ENCODE results near the gene CFAP97D2.

Gene CFAP97D2

DNA sequence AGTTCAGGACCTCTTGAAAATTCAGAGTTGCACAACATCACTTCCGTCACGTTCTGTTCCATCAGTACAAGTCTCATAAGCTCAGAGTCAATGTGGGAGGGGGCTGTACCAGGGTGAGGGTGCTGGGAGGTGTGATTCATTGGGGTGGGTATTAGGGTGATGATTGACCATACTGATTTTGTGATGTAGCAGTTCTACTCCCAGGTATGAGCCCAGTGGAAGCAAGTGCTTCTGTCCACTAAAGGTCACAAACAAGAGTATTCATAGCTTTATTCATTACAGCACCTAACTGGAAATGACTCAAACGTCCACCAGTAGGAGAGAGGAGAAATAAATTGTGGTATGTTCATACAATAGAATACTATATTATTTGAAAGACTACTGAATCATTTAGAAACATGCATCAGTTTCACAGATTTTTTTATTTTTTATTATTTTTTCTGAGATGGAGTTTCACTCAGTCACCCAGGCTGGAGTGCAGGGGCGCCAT lies 90.3 kb downstream of the CFAP97D2 start:
- Histone ChIP-seq H3K4me2 (ENCODE audit: low read length) (no peak overlapping the region), H3K36me3 (ENCODE audit: control insufficient read depth, low read length) (peaks cover 74% of the 10 kb centered on the region), H3K79me2 (ENCODE audit: control insufficient read depth, low read length) (no peaks in the 10 kb centered on the region), H3K27me3 (ENCODE audit: control insufficient read depth, low read length) (no peaks in the 10 kb centered on the region), H3F3A (ENCODE audit: control insufficient read depth, insufficient read depth) (no peaks in the 10 kb centered on the region), H4K20me1 (ENCODE audit: control insufficient read depth, insufficient read depth, low read depth, low read length) (no peaks in the 10 kb centered on the region), H3K4me3 (ENCODE audit: low read length) (no peak overlapping the region), H3K27ac (ENCODE audit: low read depth, low read length) (no peak overlapping the region), H3K4me1 (ENCODE audit: control insufficient read depth, low read length) (no peaks in the 10 kb centered on the region), H3K9me3 (ENCODE audit: control insufficient read depth, insufficient read depth, low read length) (no peaks in the 10 kb centered on the region), H3K9me2 (replicated peaks; ENCODE audit: control insufficient read depth, low read length) (no peaks in the 10 kb centered on the region)
- TF ChIP-seq EZH2phosphoT487 (IDR thresholded peaks at IDR 0.05; ENCODE audit: borderline replicate concordance, low read length) = no peak
- TF ChIP-seq, protein P1, sequence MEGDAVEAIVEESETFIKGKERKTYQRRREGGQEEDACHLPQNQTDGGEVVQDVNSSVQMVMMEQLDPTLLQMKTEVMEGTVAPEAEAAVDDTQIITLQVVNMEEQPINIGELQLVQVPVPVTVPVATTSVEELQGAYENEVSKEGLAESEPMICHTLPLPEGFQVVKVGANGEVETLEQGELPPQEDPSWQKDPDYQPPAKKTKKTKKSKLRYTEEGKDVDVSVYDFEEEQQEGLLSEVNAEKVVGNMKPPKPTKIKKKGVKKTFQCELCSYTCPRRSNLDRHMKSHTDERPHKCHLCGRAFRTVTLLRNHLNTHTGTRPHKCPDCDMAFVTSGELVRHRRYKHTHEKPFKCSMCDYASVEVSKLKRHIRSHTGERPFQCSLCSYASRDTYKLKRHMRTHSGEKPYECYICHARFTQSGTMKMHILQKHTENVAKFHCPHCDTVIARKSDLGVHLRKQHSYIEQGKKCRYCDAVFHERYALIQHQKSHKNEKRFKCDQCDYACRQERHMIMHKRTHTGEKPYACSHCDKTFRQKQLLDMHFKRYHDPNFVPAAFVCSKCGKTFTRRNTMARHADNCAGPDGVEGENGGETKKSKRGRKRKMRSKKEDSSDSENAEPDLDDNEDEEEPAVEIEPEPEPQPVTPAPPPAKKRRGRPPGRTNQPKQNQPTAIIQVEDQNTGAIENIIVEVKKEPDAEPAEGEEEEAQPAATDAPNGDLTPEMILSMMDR (IDR thresholded peaks at IDR 0.05; ENCODE audit: low read depth, low read length, poor library complexity, severe bottlenecking) = no peak

All from DOHH2 (cell line).